ENCODE measurements around the gene FGF14.

Gene FGF14

GRCh38 chr13:102401766-102402165 lies at the start of gene FGF14:
FGF14 (minus strand) TSS chr13:102402048.
- DNase-seq (ENCODE audit: low read depth in 2 of 2), result no peak

- no peak for DNase-seq (ENCODE audit: low read depth in 2 of 2)
Measured at GRCh38 chr13:102443249-102443648, 41.4 kb upstream of the FGF14 start.

- no peak for DNase-seq (ENCODE audit: low read depth in 2 of 2)
Measured at GRCh38 chr13:102441085-102441484, 39.2 kb upstream of the FGF14 start.

GRCh38 chr13:102440259-102440936 lies 38.5 kb upstream of the FGF14 start:
- DNase-seq (ENCODE audit: low read depth in 2 of 2), result no peak

- no peak for DNase-seq (ENCODE audit: low read depth in 2 of 2)
Measured at GRCh38 chr13:102422690-102423089, 20.8 kb upstream of the FGF14 start.

DNA sequence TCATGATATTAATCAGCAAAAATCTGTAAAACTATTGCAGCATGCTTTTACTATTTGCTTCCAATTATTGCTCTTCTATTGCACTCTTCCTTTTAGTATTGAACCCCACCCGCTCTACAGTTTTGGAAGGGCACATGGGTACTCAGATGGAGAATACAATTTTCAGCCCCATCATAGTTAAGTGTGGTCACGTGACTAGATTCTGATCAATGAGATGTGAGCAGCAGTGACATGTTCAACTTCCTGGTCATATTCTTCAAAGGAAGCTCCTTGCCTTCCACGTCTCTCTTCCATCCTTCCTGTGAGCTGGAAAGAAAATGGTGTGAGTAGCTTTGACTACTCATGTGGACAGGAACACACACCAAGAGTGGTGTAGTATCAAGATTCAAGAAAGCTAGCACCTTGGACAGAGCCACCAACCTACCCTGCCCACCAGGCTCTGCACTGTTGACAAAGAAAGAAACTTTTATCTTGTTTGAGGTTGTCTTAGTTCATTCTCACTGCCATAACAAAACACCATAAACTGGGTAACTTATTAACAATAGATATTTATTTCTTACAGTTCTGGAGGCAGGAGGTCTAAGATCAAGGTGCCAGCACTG lies 3.8 kb upstream of the FGF14 start:
- DNase-seq (ENCODE audit: low read depth in 2 of 2), result no peak

GRCh38 chr13:102402290-102402689 lies 442 bp upstream of the FGF14 start:
- no peak for DNase-seq (ENCODE audit: low read depth in 2 of 2)

GRCh38 chr13:102401265-102401664 lies 583 bp downstream of the FGF14 start:
- no peak for DNase-seq (ENCODE audit: low read depth in 2 of 2)

- no peak for DNase-seq (ENCODE audit: low read depth in 2 of 2)
Measured at GRCh38 chr13:102400675-102401145, 1.1 kb downstream of the FGF14 start.

DNA sequence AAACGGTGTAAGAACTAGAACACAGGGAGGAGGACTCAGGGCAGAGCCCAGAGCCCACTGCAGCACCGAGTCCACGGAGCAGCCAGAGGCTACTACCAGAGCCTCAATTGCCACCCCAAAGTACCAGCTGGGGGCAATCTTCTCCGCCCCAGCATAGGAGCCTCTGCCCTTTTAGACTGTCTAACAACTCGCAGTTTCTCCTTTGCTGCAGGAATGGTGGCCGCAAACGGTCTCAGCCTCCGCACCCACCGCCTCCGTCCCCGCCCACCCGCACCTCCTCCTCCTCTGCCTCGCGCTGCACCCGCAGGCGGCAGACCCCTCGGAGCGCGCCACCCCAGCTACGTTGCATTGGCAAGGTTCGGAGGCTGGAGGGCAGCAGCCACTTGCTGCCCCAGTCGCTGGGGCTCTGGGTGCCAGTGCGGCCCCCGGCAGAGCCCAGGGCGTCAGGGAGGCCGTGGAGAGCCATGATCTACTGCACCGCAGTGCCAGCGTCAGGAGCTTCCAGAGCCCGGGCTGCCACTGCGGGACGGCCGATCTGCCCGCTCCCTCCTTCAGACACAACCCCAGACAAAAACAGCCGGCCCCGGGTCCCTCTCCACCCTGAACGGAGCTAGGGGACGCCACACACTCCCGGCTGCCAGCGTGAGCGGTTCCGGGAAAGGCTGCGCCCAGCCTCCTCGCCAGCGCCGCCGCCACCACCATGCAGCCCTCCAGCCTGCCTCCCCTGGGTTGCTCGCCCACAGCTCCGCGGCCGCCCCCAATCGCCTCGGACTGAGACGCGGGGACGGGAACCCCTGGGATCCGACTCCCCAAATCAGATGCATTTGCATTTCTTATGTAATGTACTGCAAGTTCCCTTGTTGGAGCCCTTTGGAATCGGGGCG lies 1.8 kb downstream of the FGF14 start:
- DNase-seq (ENCODE audit: low read depth in 2 of 2), result no peak

DNA sequence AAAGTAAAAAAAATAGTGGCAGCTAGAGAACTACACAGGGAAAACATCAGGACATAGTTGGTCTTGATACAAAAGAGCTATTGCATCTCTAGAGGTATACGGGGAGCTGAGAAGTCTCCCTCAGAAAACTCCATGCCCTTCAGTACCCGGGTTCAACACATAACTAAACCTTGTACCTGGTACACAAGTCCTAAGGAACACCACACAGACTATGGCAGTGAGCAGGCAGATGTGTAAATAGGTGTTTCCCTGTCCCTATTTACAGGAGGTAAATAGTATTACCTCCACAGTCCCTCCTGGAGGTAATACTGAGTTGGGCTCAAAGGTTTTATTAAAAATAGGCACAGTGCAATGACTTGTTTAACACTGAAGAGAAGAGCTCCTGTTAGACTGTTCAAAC lies 5.9 kb downstream of the FGF14 start:
- no peak for DNase-seq (ENCODE audit: low read depth in 2 of 2)

- DNase-seq (ENCODE audit: low read depth in 2 of 2), result no peak
Measured at GRCh38 chr13:102395174-102395573, 6.7 kb downstream of the FGF14 start.

- peak; percentile 89 to 92 for DNase-seq (ENCODE audit: low read depth in 2 of 2)
Measured at GRCh38 chr13:102394158-102395053, 7.4 kb downstream of the FGF14 start.

- no peak for DNase-seq (ENCODE audit: low read depth in 2 of 2)
Measured at GRCh38 chr13:102392481-102393209, 9.2 kb downstream of the FGF14 start.

DNA sequence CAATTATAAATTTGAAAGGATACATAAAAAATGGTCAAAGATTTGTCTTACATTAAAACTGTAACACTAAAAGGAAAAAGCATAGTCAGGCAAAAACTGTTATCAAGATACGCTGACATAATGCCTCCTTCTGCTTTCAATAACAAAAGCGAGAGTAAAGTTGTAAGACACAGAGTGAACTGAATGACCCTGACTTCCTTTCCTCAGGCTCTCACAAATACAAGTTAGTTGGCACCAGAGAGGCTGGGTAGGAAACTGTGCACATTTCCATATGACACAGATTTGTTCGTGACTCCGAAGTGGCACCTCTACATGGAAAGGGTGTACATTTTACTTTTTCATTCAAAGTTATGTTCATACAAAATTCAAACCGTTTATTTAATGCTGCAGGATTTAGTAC lies 15.4 kb downstream of the FGF14 start:
- no peak for DNase-seq (ENCODE audit: low read depth in 2 of 2)

GRCh38 chr13:102380012-102380411 lies 21.8 kb downstream of the FGF14 start:
- DNase-seq (ENCODE audit: low read depth in 2 of 2), result no peak

DNA sequence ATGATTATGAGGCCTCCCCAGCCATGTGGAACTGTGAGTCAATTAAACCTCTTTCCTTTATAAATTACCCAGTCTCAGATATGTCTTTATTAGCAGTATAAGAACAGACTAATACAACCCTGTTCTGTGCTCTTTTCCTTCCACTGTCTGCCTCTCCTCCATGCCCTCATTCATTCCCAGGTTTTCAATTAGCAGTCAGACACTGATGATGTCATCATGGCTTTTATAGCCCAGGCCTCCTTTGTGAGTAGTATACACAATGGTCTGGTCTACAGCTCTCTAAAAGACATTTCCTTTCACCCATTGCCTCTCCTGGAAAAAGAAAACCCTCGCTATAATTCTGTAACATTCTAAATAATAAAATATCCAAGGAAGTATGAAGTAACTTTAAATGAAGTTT lies 25.5 kb downstream of the FGF14 start:
- no peak for DNase-seq (ENCODE audit: low read depth in 2 of 2)

DNA sequence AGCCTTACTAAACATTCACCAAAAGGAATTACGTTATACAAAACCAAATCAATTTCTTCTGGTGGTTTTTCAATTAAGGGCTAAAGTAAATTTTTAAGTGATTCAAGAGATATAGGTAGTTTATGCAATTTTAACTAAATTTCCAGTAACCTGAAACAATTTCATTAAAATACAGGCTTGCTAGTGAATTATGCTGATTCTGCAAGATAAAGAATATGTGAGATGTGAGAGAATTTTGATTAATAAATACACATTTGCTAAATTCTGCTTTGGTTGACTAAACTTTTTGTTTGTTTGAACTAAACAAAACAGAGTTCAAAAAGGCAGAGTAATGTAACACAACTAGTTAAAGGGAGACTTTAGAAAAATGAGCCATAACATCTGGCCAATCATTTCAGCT lies 27.1 kb downstream of the FGF14 start:
- no peak for DNase-seq (ENCODE audit: low read depth in 2 of 2)

GRCh38 chr13:102374233-102374632 lies 27.6 kb downstream of the FGF14 start:
- DNase-seq (ENCODE audit: low read depth in 2 of 2), result no peak

- no peak for DNase-seq (ENCODE audit: low read depth in 2 of 2)
Measured at GRCh38 chr13:102373221-102373620, 28.6 kb downstream of the FGF14 start.

GRCh38 chr13:102369302-102369701 lies 32.5 kb downstream of the FGF14 start:
- DNase-seq (ENCODE audit: low read depth in 2 of 2), result no peak
